ENCODE measurements around the gene ZDHHC11B.
"Not testable (repeated sequence)": the region's sequence is repeated elsewhere in the genome, so short reads cannot be mapped to it uniquely, and the experiment has no call there.

Gene ZDHHC11B

DNA sequence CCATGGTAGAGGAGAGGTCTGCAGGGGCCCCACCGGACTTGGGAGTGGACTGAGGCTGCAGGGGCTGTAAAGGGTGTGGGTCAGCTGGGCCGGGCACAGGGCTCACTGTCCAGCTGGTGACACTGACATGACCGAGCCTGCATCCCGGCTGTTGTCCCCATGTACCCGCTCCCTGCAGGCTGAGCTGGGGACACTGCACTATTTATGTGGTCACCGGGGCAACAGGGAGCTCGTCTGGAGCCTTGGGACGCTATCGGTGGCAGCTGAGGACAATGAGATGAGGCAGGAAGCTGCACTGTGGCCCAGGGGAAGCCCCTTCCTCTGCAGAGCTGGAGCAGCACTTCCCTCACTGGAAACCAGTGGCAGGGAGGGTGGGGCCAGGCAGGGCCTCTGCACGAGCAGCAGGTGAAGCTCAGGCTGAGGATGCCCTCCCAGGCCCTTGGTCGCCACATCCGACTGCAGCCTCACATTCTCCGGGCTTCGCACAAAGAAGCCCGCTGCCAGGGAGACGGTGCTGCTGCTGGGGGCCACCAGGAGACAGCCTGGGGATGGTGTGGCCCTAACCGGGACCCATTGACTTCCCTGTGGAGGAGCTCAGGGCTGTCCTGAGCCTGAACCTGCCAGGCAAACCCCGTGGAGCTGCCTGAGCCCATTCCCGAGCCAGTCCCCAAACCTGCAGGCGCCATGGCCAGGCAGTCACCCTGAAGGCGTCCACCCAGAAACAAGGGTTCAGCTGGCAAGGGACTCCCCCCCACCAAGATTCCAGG, 26.4 kb downstream of the ZDHHC11B start:
- H3K4me3 ChIP-seq (replicated peaks; ENCODE audit: low read depth, low read length) = no peak overlapping the region
- TF ChIP-seq, protein P1, sequence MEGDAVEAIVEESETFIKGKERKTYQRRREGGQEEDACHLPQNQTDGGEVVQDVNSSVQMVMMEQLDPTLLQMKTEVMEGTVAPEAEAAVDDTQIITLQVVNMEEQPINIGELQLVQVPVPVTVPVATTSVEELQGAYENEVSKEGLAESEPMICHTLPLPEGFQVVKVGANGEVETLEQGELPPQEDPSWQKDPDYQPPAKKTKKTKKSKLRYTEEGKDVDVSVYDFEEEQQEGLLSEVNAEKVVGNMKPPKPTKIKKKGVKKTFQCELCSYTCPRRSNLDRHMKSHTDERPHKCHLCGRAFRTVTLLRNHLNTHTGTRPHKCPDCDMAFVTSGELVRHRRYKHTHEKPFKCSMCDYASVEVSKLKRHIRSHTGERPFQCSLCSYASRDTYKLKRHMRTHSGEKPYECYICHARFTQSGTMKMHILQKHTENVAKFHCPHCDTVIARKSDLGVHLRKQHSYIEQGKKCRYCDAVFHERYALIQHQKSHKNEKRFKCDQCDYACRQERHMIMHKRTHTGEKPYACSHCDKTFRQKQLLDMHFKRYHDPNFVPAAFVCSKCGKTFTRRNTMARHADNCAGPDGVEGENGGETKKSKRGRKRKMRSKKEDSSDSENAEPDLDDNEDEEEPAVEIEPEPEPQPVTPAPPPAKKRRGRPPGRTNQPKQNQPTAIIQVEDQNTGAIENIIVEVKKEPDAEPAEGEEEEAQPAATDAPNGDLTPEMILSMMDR (IDR thresholded peaks at IDR 0.05; ENCODE audit: low read depth, low read length, missing control alignments) = no peak
- DNase-seq (ENCODE audit: extremely low read depth, low read depth) = no peak

DNA sequence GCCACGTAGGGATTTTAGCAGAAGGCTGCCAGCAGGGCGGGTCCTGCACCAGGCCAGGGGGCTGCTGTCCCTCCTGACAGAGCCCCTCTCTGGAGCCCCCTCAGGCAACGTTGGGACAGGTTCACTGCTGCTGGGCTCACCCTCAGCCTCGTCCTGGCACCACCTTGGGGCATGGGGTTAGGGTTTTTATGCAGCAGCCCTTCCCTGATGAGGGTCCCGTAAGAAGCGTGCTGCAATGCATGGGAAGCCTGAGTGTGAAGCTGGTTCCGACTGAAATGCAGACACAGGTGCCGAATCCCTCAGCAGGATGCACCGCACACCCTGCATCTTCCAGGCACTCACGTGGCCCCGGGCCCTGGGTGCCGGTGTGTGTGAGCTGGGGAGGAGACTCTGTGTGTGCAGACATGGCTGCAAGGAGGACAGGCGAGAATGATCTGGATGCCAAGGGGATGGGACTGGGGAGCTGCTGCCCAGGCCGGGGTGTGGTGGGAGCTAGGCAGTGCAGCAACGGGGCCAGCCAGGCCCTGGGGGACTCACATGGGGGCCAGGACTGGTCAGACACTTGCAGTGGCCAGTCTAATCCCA, 27.1 kb downstream of the ZDHHC11B start:
- no peak for DNase-seq (ENCODE audit: extremely low read depth, low read depth)
- H3K4me3 ChIP-seq (replicated peaks; ENCODE audit: low read depth, low read length) = no peak overlapping the region
- TF ChIP-seq, protein P1 (IDR thresholded peaks at IDR 0.05; ENCODE audit: low read depth, low read length, missing control alignments) = no peak

DNA sequence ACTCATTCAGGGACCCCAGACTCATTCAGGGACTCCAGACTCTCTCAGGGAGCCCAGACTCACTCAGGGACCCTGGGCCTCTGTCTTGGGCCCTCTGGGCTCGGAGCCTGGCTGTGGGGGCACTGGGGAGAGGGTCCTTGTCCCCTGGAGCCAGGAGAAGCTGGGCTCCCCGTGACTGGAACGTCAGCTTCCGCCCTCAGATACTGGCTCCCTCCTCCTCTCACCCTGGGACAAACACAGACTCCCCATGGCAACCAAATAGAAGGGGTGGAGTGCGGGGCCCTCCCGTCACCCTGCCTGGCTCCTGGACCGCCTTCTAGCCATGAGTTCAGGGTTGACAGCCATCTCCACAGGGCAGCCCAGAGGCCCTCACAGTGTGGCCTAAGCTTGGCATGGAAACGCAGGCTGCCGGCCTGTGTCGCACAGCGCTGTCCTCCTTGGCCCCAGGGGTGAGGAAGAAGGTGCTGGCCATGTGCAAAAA, 27.6 kb downstream of the ZDHHC11B start:
- no peak overlapping the region for H3K4me3 ChIP-seq (replicated peaks; ENCODE audit: low read depth, low read length)
- DNase-seq (ENCODE audit: extremely low read depth, low read depth) = no peak
- TF ChIP-seq, protein P1 (IDR thresholded peaks at IDR 0.05; ENCODE audit: low read depth, low read length, missing control alignments) = no peak

DNA sequence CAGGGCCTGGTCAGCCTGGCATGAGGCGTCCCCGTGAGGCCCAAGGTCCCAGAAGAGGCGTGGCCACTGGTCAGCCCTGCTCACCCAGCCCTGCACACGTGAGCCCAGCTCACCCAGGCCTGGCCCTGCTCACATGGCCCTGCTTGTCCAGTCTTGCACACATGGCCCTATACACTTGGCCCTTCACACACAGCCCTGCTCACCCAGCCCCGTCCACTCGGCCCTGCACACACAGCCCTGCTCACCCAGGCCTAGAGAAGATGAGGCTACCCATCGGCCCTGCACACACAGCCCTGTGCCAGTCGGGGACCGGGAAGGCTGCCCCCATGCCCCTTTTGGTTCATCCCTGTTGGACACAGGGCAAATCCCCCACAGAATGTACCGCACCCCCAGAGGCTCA, 28.4 kb downstream of the ZDHHC11B start:
- no peak for DNase-seq (ENCODE audit: extremely low read depth, low read depth)
- H3K4me3 ChIP-seq (replicated peaks; ENCODE audit: low read depth, low read length) = no peak overlapping the region
- TF ChIP-seq, protein P1 (IDR thresholded peaks at IDR 0.05; ENCODE audit: low read depth, low read length, missing control alignments) = no peak

DNA sequence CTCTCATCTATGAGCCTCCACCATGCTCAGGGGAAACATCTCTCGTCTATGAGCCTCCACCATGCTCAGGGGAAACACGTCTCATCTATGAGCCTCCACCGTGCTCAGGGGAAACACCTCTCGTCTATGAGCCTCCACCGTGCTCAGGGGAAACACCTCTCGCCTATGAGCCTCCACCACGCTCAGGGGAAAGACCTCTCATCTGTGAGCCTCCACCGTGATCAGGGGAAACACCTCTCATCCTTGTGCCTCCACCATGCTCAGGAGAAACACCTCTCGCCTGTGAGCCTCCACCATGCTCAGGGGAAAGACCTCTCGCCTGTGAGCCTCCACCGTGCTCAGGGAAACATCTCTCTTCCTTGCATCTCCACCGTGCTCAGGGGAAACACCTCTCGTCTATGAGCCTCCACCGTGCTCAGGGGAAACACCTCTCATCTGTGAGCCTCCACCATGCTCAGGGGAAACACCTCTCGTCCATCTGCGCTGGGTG, 30.3 kb downstream of the ZDHHC11B start:
- DNase-seq (ENCODE audit: extremely low read depth, low read depth); H3K4me3 ChIP-seq (replicated peaks; ENCODE audit: low read depth, low read length): not testable (repeated sequence)

DNA sequence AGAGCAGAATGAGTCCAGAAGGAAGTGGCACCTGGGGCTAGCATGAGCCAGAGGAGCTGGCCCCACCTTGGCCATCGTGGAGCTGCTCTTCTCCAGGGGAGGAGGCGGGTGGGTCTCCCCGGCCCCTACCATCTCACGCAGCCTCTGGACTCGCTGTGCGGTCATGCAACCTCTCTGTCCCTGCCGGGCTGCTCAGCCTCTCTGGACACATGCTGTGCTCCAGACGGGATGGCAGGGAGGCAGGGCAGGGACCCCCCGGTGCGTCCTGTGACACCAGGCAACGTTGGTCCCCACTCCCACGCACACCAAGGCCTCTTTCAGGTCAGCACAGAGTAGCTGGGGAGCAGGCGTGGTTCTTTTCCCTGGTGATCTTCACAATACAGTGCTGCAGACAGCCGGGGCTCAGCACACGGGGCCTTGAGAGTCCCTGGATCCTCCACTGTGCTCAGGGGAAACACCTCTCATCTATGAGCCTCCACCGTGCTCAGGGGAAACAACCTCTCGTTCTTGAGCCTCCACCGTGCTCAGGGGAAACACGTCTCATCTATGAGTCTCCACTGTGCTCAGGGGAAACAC, 30.9 kb downstream of the ZDHHC11B start:
- DNase-seq (ENCODE audit: extremely low read depth, low read depth) = not testable (repeated sequence)

DNA sequence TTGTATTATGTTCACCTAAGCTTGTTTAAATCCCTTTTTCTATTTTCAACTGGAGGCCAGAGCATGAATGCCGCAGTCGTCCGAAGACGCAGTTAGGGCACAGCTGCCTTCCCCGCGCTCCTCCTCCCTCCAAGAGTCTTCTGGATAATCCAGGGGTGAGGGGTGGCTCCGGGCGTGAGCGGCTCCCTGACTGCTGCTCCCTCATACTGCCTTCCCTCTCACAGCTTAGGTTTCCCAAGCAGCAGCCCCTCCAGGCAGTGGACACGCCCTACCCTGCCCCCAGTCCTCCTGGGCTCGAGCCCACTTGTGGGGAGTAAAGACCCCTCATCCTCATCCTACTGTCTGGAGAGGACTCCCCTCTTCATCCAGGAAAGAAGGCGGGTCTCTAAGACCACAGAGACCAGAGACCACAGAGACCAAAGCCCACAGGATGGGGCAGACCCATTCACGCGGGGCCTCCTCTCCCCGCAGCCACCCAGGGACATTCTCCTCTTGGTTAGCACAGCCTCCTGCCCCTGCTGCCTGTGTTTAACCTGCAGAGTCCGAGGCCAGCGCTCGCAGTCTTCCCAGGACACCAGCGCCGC, 31.9 kb downstream of the ZDHHC11B start:
- DNase-seq (ENCODE audit: extremely low read depth, low read depth); H3K4me3 ChIP-seq (replicated peaks; ENCODE audit: low read depth, low read length): not testable (repeated sequence)

More for the DNA sequence above, 30.9 kb downstream of the ZDHHC11B start:
- not testable (repeated sequence) for H3K4me3 ChIP-seq (replicated peaks; ENCODE audit: low read depth, low read length)

DNA sequence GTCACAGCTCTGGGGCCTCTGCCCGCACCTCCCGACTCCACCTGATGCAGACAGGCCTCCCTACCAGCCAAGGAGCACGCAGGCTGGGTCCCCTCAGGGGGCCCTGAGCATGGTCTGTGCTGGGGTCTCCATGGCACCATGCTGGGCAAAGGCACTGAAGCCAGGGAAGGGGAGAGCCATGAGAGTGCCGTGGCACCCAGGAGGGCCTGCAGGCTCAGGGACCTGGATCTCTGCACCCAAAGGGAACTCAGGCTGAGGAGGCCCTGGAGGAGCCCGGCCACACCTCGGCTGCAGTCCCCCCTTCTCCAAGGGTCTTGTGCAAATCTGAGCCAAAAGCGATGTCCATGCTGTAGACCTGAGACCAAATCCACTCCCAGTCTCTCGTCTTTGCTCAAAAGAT, 32.5 kb downstream of the ZDHHC11B start:
- H3K4me3 ChIP-seq (replicated peaks; ENCODE audit: low read depth, low read length); DNase-seq (ENCODE audit: extremely low read depth, low read depth): not testable (repeated sequence)
